ENCODE data around the gene DYNLL1. TPM values are rescaled to one million over a fixed set of nuclear protein-coding genes. Genes with fewer than 3 reads are reported as not detected.

The DYNLL1 gene
- total and polyA plus RNA-seq, 2 of the 13 experiments (the other 11 are each of a cell fraction or from before 2014, with no cell fraction given) = 271 to 294 TPM

GRCh38 chr12:120534703-120535655, 39.1 kb downstream of the DYNLL1 start (continued):
- no peak for TF ChIP-seq ZHX1 (CRISPR knock-in tag; IDR thresholded peaks at IDR 0.05; ENCODE audit: low read depth)
- no peak for TF ChIP-seq PITX1 (CRISPR knock-in tag; IDR thresholded peaks at IDR 0.05)
- TF ChIP-seq ZBTB39 (CRISPR knock-in tag; IDR thresholded peaks at IDR 0.05) = no peak
- no peak for TF ChIP-seq CREM (IDR thresholded peaks at IDR 0.05)
- no peak for TF ChIP-seq CREM (CRISPR knock-in tag; IDR thresholded peaks at IDR 0.05)
- 0 out of 2 replicates have a peak, but pooled peaks have one; percentile 9 for TF ChIP-seq RXRB (CRISPR knock-in tag; IDR thresholded peaks at IDR 0.05; ENCODE audit: borderline replicate concordance)
- TF ChIP-seq MXI1 (IDR thresholded peaks at IDR 0.05; ENCODE audit: borderline replicate concordance, low read depth, low read length) = no peak
- TF ChIP-seq ERF (CRISPR knock-in tag; IDR thresholded peaks at IDR 0.05) = no peak; the same call in 1 of the 2 replicates
- no peak for TF ChIP-seq PPARG (CRISPR knock-in tag; conservative IDR thresholded peaks at IDR 0.05)
- TF ChIP-seq XRCC5 (optimal IDR thresholded peaks at IDR 0.05; ENCODE audit: low read length) = no peak
- TF ChIP-seq CEBPB (IDR thresholded peaks at IDR 0.05; ENCODE audit: borderline replicate concordance, low read depth, low read length) = no peak
- TF ChIP-seq LRRFIP1 (CRISPR knock-in tag; conservative IDR thresholded peaks at IDR 0.05) = no peak
- TF ChIP-seq FLYWCH1 (CRISPR knock-in tag; IDR thresholded peaks at IDR 0.05) = no peak
- TF ChIP-seq ZNF256 (CRISPR knock-in tag; conservative IDR thresholded peaks at IDR 0.05) = no peak
- TF ChIP-seq BRF2 (CRISPR knock-in tag; IDR thresholded peaks at IDR 0.05) = no peak
- TF ChIP-seq NFE2L1 (CRISPR knock-in tag; IDR thresholded peaks at IDR 0.05; ENCODE audit: borderline replicate concordance) = no peak
- TF ChIP-seq ZFP82 (CRISPR knock-in tag; IDR thresholded peaks at IDR 0.05; ENCODE audit: borderline replicate concordance) = no peak
- TF ChIP-seq BRCA1 (CRISPR knock-in tag; IDR thresholded peaks at IDR 0.05) = no peak
- TF ChIP-seq ZBTB21 (CRISPR knock-in tag; IDR thresholded peaks at IDR 0.05) = no peak
- no peak for TF ChIP-seq ZBTB14 (CRISPR knock-in tag; IDR thresholded peaks at IDR 0.05)
